CD4-positive, alpha-beta memory T cell (primary cell): ENCODE results near the gene C7orf57. TPM values are rescaled to one million over a fixed set of nuclear protein-coding genes. Genes with fewer than 3 reads are reported as not detected.

ENCODE experiments used
- CTCF ChIA-PET: fragments of 350-600 bp; sonication (Branson Sonifier 250); formaldehyde crosslinking; loops from one replicate; lab custom pipeline; 2021; ENCODE audit warnings: inconsistent platforms; ENCODE audit not compliant: partially characterized antibody; lab: Charles Lee
- POLR2A ChIA-PET: fragments of 350-600 bp; sonication (Branson Sonifier 250); formaldehyde crosslinking; loops from one replicate; lab custom pipeline; 2021; ENCODE audit not compliant: partially characterized antibody; lab: Charles Lee
- DNase-seq, 5 donors: peaks; one replicate each; pipeline versions ENCODE4 v3.0.0 to v3.0.0-alpha.2; 2020 to 2022; ENCODE audit warnings: mixed read lengths in 1 of 5
- H3K27ac ChIP-seq: one replicate; pipeline ENCODE4 v1.7.0; 2013; ENCODE audit warnings: low read depth, low read length
- H3K27me3 ChIP-seq: 2 replicates; pipeline ENCODE4 v1.7.0; 2013; ENCODE audit warnings: mild to moderate bottlenecking, low read length, moderate library complexity; ENCODE audit not compliant: insufficient read depth
- H3K36me3 ChIP-seq: 2 replicates; pipeline ENCODE4 v1.7.0; 2013; ENCODE audit warnings: mild to moderate bottlenecking, low read length, moderate library complexity; ENCODE audit not compliant: insufficient read depth
- H3K4me1 ChIP-seq: 2 replicates; pipeline ENCODE4 v1.7.0; 2013; ENCODE audit warnings: mild to moderate bottlenecking, low read length, moderate library complexity; ENCODE audit not compliant: insufficient read depth
- H3K4me3 ChIP-seq, 2 donors: one replicate each; pipeline ENCODE4 v1.7.0; 2013; ENCODE audit warnings: low read length in 2 of 2, mild to moderate bottlenecking in 1 of 2
- H3K9me3 ChIP-seq, 2 donors: one replicate each; pipeline ENCODE4 v1.7.0; 2013; ENCODE audit warnings: low read length in 2 of 2, control low read depth in 1 of 2; ENCODE audit not compliant: control insufficient read depth in 1 of 2
- H3K27ac Mint-ChIP-seq, 7 donors: one replicate each; pipeline ENCODE4 v1.8.0; 2020 to 2021; ENCODE audit warnings: mixed read lengths in 7 of 7, mild to moderate bottlenecking in 6 of 7, inconsistent platforms in 3 of 7, moderate library complexity in 3 of 7
- H3K27me3 Mint-ChIP-seq, 2 donors: one replicate each; pipeline ENCODE4 v1.8.0; 2020 to 2021; ENCODE audit warnings: mixed read lengths in 2 of 2
- H3K36me3 Mint-ChIP-seq, 2 donors: one replicate each; pipeline ENCODE4 v1.8.0; 2020 to 2021; ENCODE audit warnings: mixed read lengths in 2 of 2, inconsistent platforms in 1 of 2, mild to moderate bottlenecking in 1 of 2
- H3K4me1 Mint-ChIP-seq, 4 donors: one replicate each; pipeline ENCODE4 v1.8.0; 2020 to 2021; ENCODE audit warnings: mixed read lengths in 4 of 4, mild to moderate bottlenecking in 1 of 4
- H3K4me3 Mint-ChIP-seq, 8 donors: one replicate each; pipeline ENCODE4 v1.8.0; 2020 to 2021; ENCODE audit warnings: mixed read lengths in 8 of 8, mild to moderate bottlenecking in 7 of 8, moderate library complexity in 6 of 8, inconsistent platforms in 3 of 8
- H3K9me3 Mint-ChIP-seq, 8 donors: one replicate each; pipeline ENCODE4 v1.8.0; 2020 to 2021; ENCODE audit warnings: mixed read lengths in 8 of 8, mild to moderate bottlenecking in 5 of 8, inconsistent platforms in 3 of 8, moderate library complexity in 1 of 8
- intact Hi-C: fragments of 100-400 bp; cut with micrococcal nuclease; formaldehyde crosslinking; loops from one replicate; pipeline ENCODE4 v1.15.1; 2023
- polyA plus RNA-seq, 2 donors: library from polyadenylated mRNA; unstranded; fragments of 300-500 nt; fragmentation: Illumina TruSeq; gene quantifications; one replicate each; pipeline ENCODE4 v1.2.3, GENCODE V29; 2021
- total RNA-seq, 2 experiments: library from RNA; stranded (reverse); gene quantifications; one replicate each; pipeline ENCODE4 v1.2.3, GENCODE V29; 2021

Gene C7orf57
- total and polyA plus RNA-seq, 4 experiments from 2014 or later = 0.16 to 0.22 TPM; not detected in 2

- peak overlapping the region; percentile 87 to 98 (median 90) for H3K27ac Mint-ChIP-seq
- Histone ChIP-seq H3K4me1 (peaks cover 75% of the 10 kb centered on the region), H3K27ac (peak overlapping the region; percentile 39), H3K4me3 (no peak overlapping the region), H3K36me3 (no peaks in the 10 kb centered on the region), H3K27me3 (no peaks in the 10 kb centered on the region), H3K9me3 (no peaks in the 10 kb centered on the region)
- no peaks in the 10 kb centered on the region for H3K27me3 Mint-ChIP-seq
- CTCF ChIA-PET = interaction anchor here (1.1 to 8.8 kb wide), 4 partner anchors 24 to 94 kb away, joined by 3 to 42 read pairs (median 12); partner anchors contain the start of gene C7orf57
- H3K9me3 Mint-ChIP-seq = no peaks in the 10 kb centered on the region
- POLR2A ChIA-PET = interaction anchor here (1.2 to 4.4 kb wide), 9 partner anchors 9 to 94 kb away, joined by 3 to 24 read pairs (median 3); partner anchors contain the start of gene C7orf57
- peaks cover 48 to 77% (median 62%) of the 10 kb centered on the region in 4 donors for H3K4me1 Mint-ChIP-seq
- DNase-seq = no peak
- peak overlapping the region in 1 of 8 donors; percentile 84 for H3K4me3 Mint-ChIP-seq
- intact Hi-C loops = no loop called here
- H3K36me3 Mint-ChIP-seq = peaks cover 7 to 16% of the 10 kb centered on the region in 2 donors
Measured at GRCh38 chr7:48085942-48086341, 50.6 kb downstream of the C7orf57 start.

- no peaks in the 10 kb centered on the region for H3K9me3 Mint-ChIP-seq
- H3K36me3 Mint-ChIP-seq = peaks cover 20 to 29% of the 10 kb centered on the region in 2 donors
- H3K4me3 Mint-ChIP-seq = peak overlapping the region; percentile 47 to 78 (median 71)
- peak overlapping the region; percentile 47 for H3K27ac ChIP-seq
- CTCF ChIA-PET = interaction anchor here (0.9 to 8.8 kb wide), 6 partner anchors 9 to 109 kb away, joined by 3 to 42 read pairs (median 7); no protein-coding TSS in a partner anchor
- peak; percentile 28 to 58 (median 34) for DNase-seq
- peaks cover 11% of the 10 kb centered on the region for H3K36me3 ChIP-seq
- no peaks in the 10 kb centered on the region for H3K9me3 ChIP-seq
- intact Hi-C loops = no loop called here
- no peaks in the 10 kb centered on the region for H3K27me3 Mint-ChIP-seq
- peaks cover 57 to 91% (median 75%) of the 10 kb centered on the region in 4 donors for H3K4me1 Mint-ChIP-seq
- POLR2A ChIA-PET = interaction anchor here (1.0 to 3.8 kb wide), 10 partner anchors 9 to 95 kb away, joined by 3 to 62 read pairs (median 6); no protein-coding TSS in a partner anchor
- H3K27me3 ChIP-seq = no peaks in the 10 kb centered on the region
- H3K4me3 ChIP-seq = no peak overlapping the region
- H3K4me1 ChIP-seq = peaks cover 89% of the 10 kb centered on the region
- H3K27ac Mint-ChIP-seq = peak overlapping the region; percentile 87 to 98 (median 91)
Measured at GRCh38 chr7:48087349-48087748, 52.0 kb downstream of the C7orf57 start.

GRCh38 chr7:48088559-48089045 lies 53.3 kb downstream of the C7orf57 start:
- Mint-ChIP-seq H3K9me3 (no peaks in the 10 kb centered on the region), H3K36me3 (peaks cover 33 to 38% of the 10 kb centered on the region in 2 donors), H3K27ac (peak overlapping the region; percentile 88 to 98 (median 94)), H3K4me1 (peaks cover 54 to 89% (median 72%) of the 10 kb centered on the region in 4 donors), H3K27me3 (no peaks in the 10 kb centered on the region), H3K4me3 (peak overlapping the region; percentile 86 to 97 (median 93))
- Histone ChIP-seq H3K9me3 (no peaks in the 10 kb centered on the region), H3K4me1 (peaks cover 90% of the 10 kb centered on the region), H3K4me3 (peak overlapping the region; percentile 70 to 88), H3K36me3 (peaks cover 18% of the 10 kb centered on the region), H3K27ac (peak overlapping the region; percentile 76), H3K27me3 (no peaks in the 10 kb centered on the region)
- intact Hi-C loops = loop anchor here (1.0 kb wide), 5 partner anchors 10 to 109 kb away; partner anchors contain the start of genes C7orf57 and HUS1
- ChIA-PET CTCF (interaction anchor here (1.0 to 8.8 kb wide), 7 partner anchors 8 to 110 kb away, joined by 3 to 42 read pairs (median 4); no protein-coding TSS in a partner anchor), POLR2A (interaction anchor here (0.6 to 3.8 kb wide), 14 partner anchors 10 to 110 kb away, joined by 3 to 62 read pairs (median 4); partner anchors contain the start of genes C7orf57 and HUS1)
- DNase-seq = peak in 1 of 5 donors; percentile 87

- ChIA-PET POLR2A (interaction anchor here (0.6 to 3.8 kb wide), 13 partner anchors 9 to 111 kb away, joined by 3 to 62 read pairs (median 5); partner anchors contain the start of genes C7orf57 and HUS1), CTCF (interaction anchor here (1.0 to 8.8 kb wide), 7 partner anchors 9 to 111 kb away, joined by 3 to 42 read pairs (median 4); no protein-coding TSS in a partner anchor)
- peak within 1 kb of the TSS; percentile 70 to 92 for H3K4me3 ChIP-seq
- no peaks in the 10 kb centered on the region for H3K27me3 Mint-ChIP-seq
- peak within 1 kb of the TSS; percentile 88 to 98 (median 94) for H3K27ac Mint-ChIP-seq
- peak within 1 kb of the TSS; percentile 76 for H3K27ac ChIP-seq
- H3K4me1 Mint-ChIP-seq = peaks cover 53 to 91% (median 74%) of the 10 kb centered on the region in 4 donors
- intact Hi-C loops = loop anchor here (1.0 kb wide), 5 partner anchors 9 to 110 kb away; partner anchors contain the start of genes C7orf57 and HUS1
- H3K9me3 Mint-ChIP-seq = no peaks in the 10 kb centered on the region
- peak within 1 kb of the TSS; percentile 89 to 97 (median 93) for H3K4me3 Mint-ChIP-seq
- peak in 4 of 5 donors; percentile 90 to 94 (median 91) for DNase-seq
- H3K36me3 ChIP-seq = peaks cover 20% of the 10 kb centered on the region
- H3K9me3 ChIP-seq = no peaks in the 10 kb centered on the region
- peaks cover 34 to 44% of the 10 kb centered on the region in 2 donors for H3K36me3 Mint-ChIP-seq
- peaks cover 90% of the 10 kb centered on the region for H3K4me1 ChIP-seq
- H3K27me3 ChIP-seq = no peaks in the 10 kb centered on the region
Measured at GRCh38 chr7:48089046-48090003, 54.0 kb downstream of the C7orf57 start, which contains the start of gene UPP1. Gene UPP1, plus strand, starts transcription at chr7:48089265. Its CDS starts 5,519 bp downstream, at chr7:48094784.

GRCh38 chr7:48090095-48090805 lies 54.9 kb downstream of the C7orf57 start:
- peak overlapping the region; percentile 89 to 97 (median 93) for H3K4me3 Mint-ChIP-seq
- no peak for DNase-seq
- CTCF ChIA-PET = interaction anchor here (1.1 to 8.8 kb wide), 5 partner anchors 8 to 99 kb away, joined by 4 to 42 read pairs (median 22); no protein-coding TSS in a partner anchor
- H3K9me3 Mint-ChIP-seq = peaks cover 0 to 4% (median 0%) of the 10 kb centered on the region in 8 donors
- H3K36me3 Mint-ChIP-seq = peaks cover 43 to 53% of the 10 kb centered on the region in 2 donors
- POLR2A ChIA-PET = interaction anchor here (2.0 to 3.8 kb wide), 4 partner anchors 8 to 98 kb away, joined by 12 to 62 read pairs (median 16); partner anchors contain the start of gene C7orf57
- no peaks in the 10 kb centered on the region for H3K27me3 Mint-ChIP-seq
- H3K4me1 Mint-ChIP-seq = peaks cover 50 to 91% (median 74%) of the 10 kb centered on the region in 4 donors
- peaks cover 90% of the 10 kb centered on the region for H3K4me1 ChIP-seq
- H3K27me3 ChIP-seq = no peaks in the 10 kb centered on the region
- peak overlapping the region; percentile 80 to 97 (median 88) for H3K27ac Mint-ChIP-seq
- peaks cover 25% of the 10 kb centered on the region for H3K36me3 ChIP-seq
- intact Hi-C loops = no loop called here
- H3K4me3 ChIP-seq = peak overlapping the region; percentile 70 to 92
- no peaks in the 10 kb centered on the region for H3K9me3 ChIP-seq
- peak overlapping the region; percentile 76 for H3K27ac ChIP-seq
